NCI-H526 treated with DMSO at 0.1 percent for 48 hours (cell line): ENCODE data around the gene KLRC4.
"Not testable (repeated sequence)": the region's sequence is repeated elsewhere in the genome, so short reads cannot be mapped to it uniquely, and the experiment has no call there.

Experiments
- DNase-seq: peaks from one replicate; lab custom pipeline; 2025; lab: John Stamatoyannopoulos, UW

The KLRC4 gene

GRCh38 chr12:10368206-10369171, 41.1 kb downstream of the KLRC4 start:
- no peak for DNase-seq

DNA sequence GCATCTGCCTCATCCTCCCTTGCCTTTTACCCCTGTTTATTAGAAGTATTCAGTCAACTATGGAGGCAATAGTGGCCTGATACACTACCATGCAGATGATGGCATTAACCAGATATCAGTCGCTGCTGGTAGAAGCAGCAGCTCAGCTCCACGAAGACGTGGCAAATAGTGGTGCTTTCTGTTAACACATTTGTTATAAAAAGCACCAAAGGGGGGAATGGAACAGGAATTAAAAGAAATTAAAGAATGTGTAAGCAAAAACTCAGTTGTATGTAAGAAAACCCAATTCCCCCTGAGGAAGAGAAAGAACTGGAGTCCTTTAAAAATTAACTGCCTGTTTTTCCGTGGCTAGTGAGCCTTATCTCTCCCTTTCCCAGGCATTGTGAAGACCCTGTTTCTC, 41.8 kb downstream of the KLRC4 start:
- DNase-seq = not testable (repeated sequence)

- DNase-seq = peak; percentile 60
These were observed 42.7 kb downstream of the KLRC4 start for GRCh38 chr12:10366875-10367274.

DNA sequence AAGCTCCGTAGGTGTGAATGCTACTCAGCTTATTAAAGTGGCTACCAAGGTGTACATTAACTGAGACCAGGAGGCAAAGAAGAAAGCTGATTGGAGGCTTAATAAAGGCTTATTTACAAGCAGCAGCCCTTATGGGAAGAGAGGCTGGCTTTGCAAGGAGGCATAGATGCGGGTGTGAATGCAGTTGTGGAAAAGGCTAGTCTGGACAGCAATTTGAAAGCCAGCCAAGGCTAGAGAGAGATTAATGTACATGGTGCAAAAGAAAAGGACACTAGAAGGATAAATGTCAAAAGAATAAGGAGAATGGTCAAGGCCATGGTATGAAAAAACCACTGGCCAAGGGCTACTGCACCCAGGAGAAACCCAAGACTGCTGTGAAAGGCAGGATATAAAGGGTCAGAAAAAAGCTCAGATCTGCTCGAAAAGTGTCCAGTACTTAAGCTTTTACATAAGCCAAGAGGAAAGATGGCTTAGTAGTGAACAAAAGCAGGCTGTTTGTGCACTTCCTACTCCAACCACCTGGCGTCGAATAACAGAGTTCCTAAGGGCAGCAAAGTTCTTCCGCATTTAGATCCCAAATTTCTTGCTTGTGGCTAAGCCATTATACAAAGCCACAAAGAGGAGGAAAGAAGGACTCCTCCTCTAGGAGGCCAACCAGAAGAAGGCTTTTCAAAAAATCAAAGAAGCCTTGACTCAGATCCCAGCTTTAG, 43.7 kb downstream of the KLRC4 start:
- DNase-seq = no peak

GRCh38 chr12:10364815-10365622, 44.5 kb downstream of the KLRC4 start:
- peak; percentile 87 for DNase-seq

DNA sequence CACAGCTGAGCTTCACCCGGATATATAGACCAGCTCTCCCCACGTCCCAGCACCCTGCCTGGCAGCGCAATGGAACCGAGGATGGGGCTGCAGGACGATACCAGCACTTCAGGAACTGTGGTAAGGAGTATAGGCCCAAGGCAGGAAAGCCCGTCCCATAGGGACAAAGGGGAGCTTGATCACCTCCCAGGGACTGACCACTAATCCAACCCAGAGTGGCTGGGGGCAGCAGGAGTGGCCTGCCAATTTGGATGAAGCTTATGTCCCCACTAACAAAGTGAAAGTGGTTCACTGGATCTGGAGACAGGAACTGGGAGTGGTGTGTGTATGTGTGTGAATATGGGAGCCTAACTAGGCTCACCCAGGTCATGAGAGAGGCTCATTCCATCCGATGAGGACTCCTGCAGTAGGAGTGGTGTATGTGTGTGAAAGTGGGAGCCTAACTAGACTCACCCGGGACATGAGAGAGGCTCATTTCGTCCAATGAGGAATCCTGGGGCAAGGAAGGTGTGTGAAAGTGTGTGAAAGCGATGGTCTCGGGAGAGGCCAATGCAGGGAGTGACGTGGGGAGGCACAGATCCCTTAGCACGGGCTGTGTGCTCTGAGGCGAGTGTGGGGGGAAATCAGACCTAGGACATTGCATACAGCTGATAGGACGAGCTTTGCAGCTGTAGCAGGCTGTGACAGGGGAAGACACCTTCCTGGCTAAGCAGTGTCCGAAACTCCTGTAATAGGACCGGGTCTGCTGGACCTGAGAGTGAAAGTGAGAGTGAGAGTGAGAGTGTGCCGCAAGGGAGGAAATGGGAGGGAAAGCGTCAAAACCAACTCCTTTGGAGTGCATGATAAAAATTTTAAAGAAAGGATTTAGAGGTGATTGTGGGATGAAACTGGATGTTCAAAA, 45.4 kb downstream of the KLRC4 start:
- DNase-seq = peak; percentile 59

DNA sequence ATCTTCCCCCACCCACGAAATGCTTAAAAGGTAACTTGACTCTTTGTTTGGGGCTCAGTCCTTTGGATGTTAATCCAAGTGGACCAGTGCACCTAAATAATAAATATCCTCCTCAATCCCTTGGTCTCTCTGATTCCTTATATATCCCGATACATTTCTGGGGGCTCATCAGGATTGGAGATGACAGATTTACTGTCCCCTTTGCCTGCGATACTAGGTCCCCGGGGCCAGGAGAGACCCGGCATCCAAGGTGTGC, 46.0 kb downstream of the KLRC4 start:
- DNase-seq = no peak

DNA sequence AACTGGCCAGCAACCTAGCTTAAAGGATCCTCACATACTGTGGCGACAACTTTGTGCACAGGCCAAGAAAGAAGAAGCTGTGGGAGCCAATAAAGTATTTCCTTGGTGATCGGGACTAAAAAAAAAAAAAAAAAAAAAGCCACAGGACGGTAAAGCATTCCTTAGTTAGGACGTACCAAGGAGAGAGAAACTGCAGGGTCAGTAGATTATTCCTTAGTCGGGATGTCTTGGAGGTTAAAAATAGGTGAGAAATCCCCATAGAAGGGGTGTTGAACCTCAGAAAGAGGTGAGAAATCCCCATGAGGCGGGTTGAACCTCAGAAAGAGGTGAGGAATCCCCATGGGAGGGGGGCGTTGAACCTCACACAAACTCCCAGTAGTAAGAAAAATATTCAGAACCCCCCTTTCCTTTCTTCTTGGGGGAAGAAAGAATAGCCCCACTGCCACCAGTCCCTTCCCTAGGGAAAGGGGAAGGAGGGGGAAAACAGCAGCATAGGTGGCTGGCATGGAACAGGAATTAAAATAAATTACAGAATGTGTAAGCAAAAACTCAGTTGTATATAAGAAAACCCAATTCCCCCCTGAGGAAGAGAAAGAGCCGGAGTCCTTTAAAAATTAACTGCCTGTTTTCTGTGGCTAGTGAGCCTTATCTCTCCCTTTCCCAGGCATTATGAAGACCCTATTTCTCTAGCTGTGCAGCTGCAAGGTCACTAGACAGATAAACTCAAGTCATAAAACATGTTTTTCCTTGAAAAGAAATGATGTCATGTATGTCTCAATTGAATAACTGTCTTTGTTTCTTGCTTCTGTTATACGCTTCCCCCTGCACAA, 46.5 kb downstream of the KLRC4 start:
- no peak for DNase-seq

- DNase-seq = no peak
These were observed 47.2 kb downstream of the KLRC4 start for GRCh38 chr12:10362325-10362724.

GRCh38 chr12:10361622-10362021, 47.9 kb downstream of the KLRC4 start:
- no peak for DNase-seq

GRCh38 chr12:10361084-10361483, 48.5 kb downstream of the KLRC4 start:
- no peak for DNase-seq

- DNase-seq = no peak
These were observed 50.6 kb downstream of the KLRC4 start for GRCh38 chr12:10358969-10359368.

- no peak for DNase-seq
These were observed 51.4 kb downstream of the KLRC4 start for GRCh38 chr12:10358131-10358530.
